GM23248 (cell line): ENCODE data around the gene NDUFA5. TPM values are rescaled to one million over a fixed set of nuclear protein-coding genes. Genes with fewer than 3 reads are reported as not detected.

Experiments used
- DNase-seq: peaks from one replicate; pipeline ENCODE4 v3.0.0-alpha.2; 2015
- H2AFZ ChIP-seq: fragments of 200-600 bp; sonication (generic); 2 replicates; pipeline ENCODE4 v1.6.1; 2016; ENCODE audit warnings: antibody characterized with exemption
- H3F3A ChIP-seq: fragments of 200-600 bp; sonication (generic); 2 replicates; pipeline ENCODE4 v1.6.1; 2016; ENCODE audit warnings: mild to moderate bottlenecking, antibody characterized with exemption, mixed run types; ENCODE audit not compliant: insufficient read depth
- H3K27ac ChIP-seq: fragments of 200-600 bp; sonication (generic); 2 replicates; pipeline ENCODE4 v1.5.1; 2016; ENCODE audit warnings: mild to moderate bottlenecking
- H3K27me3 ChIP-seq: fragments of 200-600 bp; sonication (generic); replicated peaks from 2 replicates; pipeline ENCODE4 v1.6.1; 2016; ENCODE audit warnings: mild to moderate bottlenecking; ENCODE audit not compliant: insufficient read depth
- H3K36me3 ChIP-seq: fragments of 200-600 bp; sonication (generic); 2 replicates; pipeline ENCODE4 v1.6.1; 2016; ENCODE audit warnings: low read depth, mild to moderate bottlenecking
- H3K4me1 ChIP-seq: fragments of 200-600 bp; sonication (generic); 2 replicates; pipeline ENCODE4 v1.6.1; 2016; ENCODE audit warnings: mild to moderate bottlenecking; ENCODE audit not compliant: insufficient read depth
- H3K4me2 ChIP-seq: fragments of 200-600 bp; sonication (generic); one replicate; pipeline ENCODE4 v1.6.1; 2016; ENCODE audit warnings: mild to moderate bottlenecking; ENCODE audit not compliant: unreplicated experiment
- H3K4me3 ChIP-seq: fragments of 200-600 bp; sonication (generic); 2 replicates; pipeline ENCODE4 v1.5.1; 2016; ENCODE audit warnings: mild to moderate bottlenecking
- H3K79me2 ChIP-seq: fragments of 200-600 bp; sonication (generic); 2 replicates; pipeline ENCODE4 v1.6.1; 2016; ENCODE audit warnings: mild to moderate bottlenecking; ENCODE audit not compliant: insufficient read depth
- H3K9ac ChIP-seq: fragments of 200-600 bp; sonication (generic); 2 replicates; pipeline ENCODE4 v1.6.1; 2016; ENCODE audit warnings: mild to moderate bottlenecking
- H3K9me2 ChIP-seq: fragments of 200-600 bp; sonication (generic); 2 replicates; pipeline ENCODE4 v1.6.1; 2016; ENCODE audit warnings: mixed run types, mild to moderate bottlenecking, moderate library complexity; ENCODE audit not compliant: insufficient read depth
- H3K9me3 ChIP-seq: fragments of 200-600 bp; sonication (generic); one replicate; pipeline ENCODE4 v1.6.1; 2017; ENCODE audit warnings: low read depth
- H4K20me1 ChIP-seq: fragments of 200-600 bp; sonication (generic); 2 replicates; pipeline ENCODE4 v1.6.0; 2016; ENCODE audit not compliant: insufficient read depth
- EZH2 ChIP-seq: fragments of 200-600 bp; sonication (generic); IDR thresholded peaks from 2 replicates; pipeline ENCODE4 v1.6.1; 2018; ENCODE audit warnings: antibody characterized with exemption, mild to moderate bottlenecking; ENCODE audit not compliant: insufficient read depth, poor library complexity, severe bottlenecking
- EZH2phosphoT487 ChIP-seq: fragments of 200-600 bp; sonication (generic); IDR thresholded peaks from 2 replicates; pipeline ENCODE4 v1.6.1; 2018; ENCODE audit warnings: antibody characterized with exemption, moderate library complexity, mild to moderate bottlenecking, low read depth; ENCODE audit not compliant: insufficient read depth
- WGBS, 2 experiments: methylation state at CpG; one replicate each; pipeline ENCODE4 v1.1.6; 2015 to 2017; ENCODE audit warnings: low lambda C conversion rate in 2 of 2, low coverage in 1 of 2; ENCODE audit errors: missing lambda C conversion rate in 2 of 2; 5-methylcytosine and 5-hydroxymethylcytosine counted together
- in situ Hi-C: fragments of 300-500 bp; cut with MboI; formaldehyde crosslinking; loops from 2 replicates; pipeline ENCODE4 v1.15.0; 2020
- polyA plus RNA-seq: library from polyadenylated mRNA; unstranded; fragments of >200 nt; fragmentation: Nextera tagmentation; extraction: Ambion mirVana; gene quantifications from 2 replicates; pipeline ENCODE4 v1.2.1, GENCODE V29; 2016
- total RNA-seq: library from RNA; depleted of rRNA; stranded (reverse); fragments of >200 nt; shearing (Covaris generic); gene quantifications from 2 replicates; pipeline ENCODE4 v1.2.3, GENCODE V29; 2014

Gene NDUFA5
- total and polyA plus RNA-seq, 2 experiments from 2014 or later: 52.4 to 110 TPM

DNA sequence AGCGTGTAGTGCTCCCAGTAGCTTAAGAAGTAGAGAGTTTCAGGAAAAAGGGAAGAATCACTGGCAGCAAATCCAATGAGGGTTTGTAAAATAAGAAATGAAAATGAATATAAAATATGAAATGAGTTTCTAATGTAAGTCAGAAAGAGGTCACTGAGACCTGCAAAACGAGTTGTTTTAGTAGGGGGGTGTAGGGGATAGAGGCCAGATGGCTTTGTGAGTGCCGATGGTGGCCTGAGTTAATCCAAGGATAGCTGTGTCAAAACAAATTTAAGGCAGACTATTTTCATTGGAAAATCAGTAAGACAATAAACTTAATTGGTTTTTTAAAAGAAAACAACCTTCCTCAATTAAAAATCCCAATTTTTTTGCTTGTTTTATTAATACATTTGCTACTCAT, 43.3 kb upstream of the NDUFA5 start:
- Histone ChIP-seq H3K4me2 (no peak overlapping the region), H3K9ac (no peak overlapping the region), H3K27ac (no peak overlapping the region), H3K9me3 (no peaks in the 10 kb centered on the region), H3K27me3 (no peaks in the 10 kb centered on the region; the same call in 1 of the 2 replicates), H3K9me2 (no peaks in the 10 kb centered on the region), H3K4me1 (no peaks in the 10 kb centered on the region), H2AFZ (no peak overlapping the region), H3K4me3 (no peak overlapping the region), H3F3A (no peaks in the 10 kb centered on the region), H3K79me2 (no peaks in the 10 kb centered on the region), H3K36me3 (no peaks in the 10 kb centered on the region), H4K20me1 (no peaks in the 10 kb centered on the region)
- no peak for DNase-seq
- in situ Hi-C loops: no loop called here
- 28 to 41% methylated on average over 3 of the region's 3 CpGs for whole genome bisulfite sequencing, 2 experiments
- TF ChIP-seq EZH2: no peak
- no peak for TF ChIP-seq EZH2phosphoT487

GRCh38 chr7:123599766-123600165, 42.1 kb upstream of the NDUFA5 start:
- no peak for DNase-seq
- Histone ChIP-seq H3K9ac (no peak overlapping the region), H3K79me2 (no peaks in the 10 kb centered on the region), H3K36me3 (no peaks in the 10 kb centered on the region), H4K20me1 (no peaks in the 10 kb centered on the region), H3K9me3 (no peaks in the 10 kb centered on the region), H3K4me1 (no peaks in the 10 kb centered on the region), H2AFZ (no peak overlapping the region), H3F3A (no peaks in the 10 kb centered on the region), H3K4me3 (no peak overlapping the region), H3K9me2 (no peaks in the 10 kb centered on the region), H3K27me3 (no peaks in the 10 kb centered on the region; the same call in 1 of the 2 replicates), H3K4me2 (no peak overlapping the region), H3K27ac (no peak overlapping the region)
- TF ChIP-seq EZH2phosphoT487: no peak
- no peak for TF ChIP-seq EZH2
- WGBS, 2 experiments: 49 to 50% methylated on average over 2 of the region's 2 CpGs
- in situ Hi-C loops: no loop called here

GRCh38 chr7:123598657-123599056, 41.0 kb upstream of the NDUFA5 start:
- no peak overlapping the region for H3K4me3 ChIP-seq
- no peak for DNase-seq
- no peak for TF ChIP-seq EZH2phosphoT487
- no peak for TF ChIP-seq EZH2
- no peaks in the 10 kb centered on the region for H3K36me3 ChIP-seq
- in situ Hi-C loops: no loop called here
- H4K20me1 ChIP-seq: no peaks in the 10 kb centered on the region
- H3K79me2 ChIP-seq: no peaks in the 10 kb centered on the region
- no peaks in the 10 kb centered on the region for H3K9me3 ChIP-seq
- H3K9me2 ChIP-seq: no peaks in the 10 kb centered on the region
- WGBS, 2 experiments: 39 to 48% methylated on average over 3 of the region's 3 CpGs
- H3K9ac ChIP-seq: no peak overlapping the region
- no peaks in the 10 kb centered on the region; the same call in 1 of the 2 replicates for H3K27me3 ChIP-seq
- H2AFZ ChIP-seq: no peak overlapping the region
- H3K4me2 ChIP-seq: no peak overlapping the region
- no peaks in the 10 kb centered on the region for H3F3A ChIP-seq
- no peaks in the 10 kb centered on the region for H3K4me1 ChIP-seq
- no peak overlapping the region for H3K27ac ChIP-seq

DNA sequence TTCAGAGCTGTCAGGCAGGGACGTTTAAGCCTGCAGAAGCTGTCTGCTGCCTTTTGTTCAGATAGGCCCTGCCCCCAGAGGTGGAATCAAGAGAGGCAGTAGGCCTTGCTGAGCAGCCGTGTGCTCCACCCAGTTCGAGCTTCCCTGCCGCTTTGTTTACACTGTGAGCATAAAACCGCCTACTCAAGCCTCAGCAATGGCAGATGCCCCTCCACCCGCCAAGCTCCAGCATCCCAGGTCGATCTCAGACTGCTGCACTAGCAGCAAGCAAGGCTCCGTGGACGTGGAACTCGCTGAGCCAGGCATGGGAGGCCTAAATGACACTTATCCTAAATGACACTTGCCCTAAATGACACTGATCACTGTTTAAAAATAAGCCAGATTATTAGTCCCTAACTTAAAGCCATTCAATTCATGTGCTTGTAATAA, 37.2 kb upstream of the NDUFA5 start:
- Histone ChIP-seq H3K27ac (no peak overlapping the region), H3F3A (no peaks in the 10 kb centered on the region), H2AFZ (peak overlapping the region; percentile 58; the same call in 1 of the 2 replicates), H3K27me3 (no peaks in the 10 kb centered on the region), H4K20me1 (no peaks in the 10 kb centered on the region), H3K79me2 (no peaks in the 10 kb centered on the region), H3K4me1 (no peaks in the 10 kb centered on the region), H3K9ac (no peak overlapping the region), H3K4me3 (no peak overlapping the region), H3K9me2 (no peaks in the 10 kb centered on the region), H3K9me3 (no peaks in the 10 kb centered on the region), H3K36me3 (no peaks in the 10 kb centered on the region), H3K4me2 (no peak overlapping the region)
- peak; percentile 15 for DNase-seq
- TF ChIP-seq EZH2phosphoT487: no peak
- TF ChIP-seq EZH2: no peak
- in situ Hi-C loops: no loop called here
- WGBS, 2 experiments: 17 to 20% methylated on average over 10 of the region's 10 CpGs

DNA sequence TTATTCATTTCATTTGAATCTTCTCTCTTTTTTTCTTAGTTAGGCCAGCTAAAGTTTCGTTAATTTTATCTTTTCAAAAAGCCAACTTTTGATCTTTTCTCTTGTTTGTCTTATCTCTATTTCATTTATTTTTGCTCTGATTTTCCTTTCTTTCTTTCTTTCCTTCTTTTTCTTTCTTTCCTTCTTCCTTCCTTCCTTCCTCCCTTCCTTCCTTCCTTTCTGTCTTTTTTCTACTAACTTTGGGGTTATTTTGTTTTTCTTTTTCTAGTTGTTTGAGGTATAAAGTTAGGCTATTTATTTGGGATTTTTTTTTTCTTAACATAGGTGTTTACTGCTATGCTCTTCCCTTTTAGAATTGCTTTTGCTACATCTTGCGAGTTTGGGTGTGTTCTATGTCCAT, 30.8 kb upstream of the NDUFA5 start:
- H3K9me3 ChIP-seq: no peaks in the 10 kb centered on the region
- no peaks in the 10 kb centered on the region for H3K79me2 ChIP-seq
- no peaks in the 10 kb centered on the region for H3F3A ChIP-seq
- TF ChIP-seq EZH2 (no peak), EZH2phosphoT487 (no peak)
- WGBS, 2 experiments: 27 to 32% methylated on average over 2 of the region's 2 CpGs
- H2AFZ ChIP-seq: no peak overlapping the region
- in situ Hi-C loops: no loop called here
- no peak overlapping the region for H3K27ac ChIP-seq
- H3K36me3 ChIP-seq: no peaks in the 10 kb centered on the region
- H3K4me1 ChIP-seq: no peaks in the 10 kb centered on the region
- no peaks in the 10 kb centered on the region for H4K20me1 ChIP-seq
- DNase-seq: no peak
- H3K4me2 ChIP-seq: no peak overlapping the region
- no peak overlapping the region for H3K9ac ChIP-seq
- no peaks in the 10 kb centered on the region for H3K9me2 ChIP-seq
- H3K27me3 ChIP-seq: 0 out of 2 replicates have a peak, but pooled peaks cover 6% of the 10 kb centered on the region
- H3K4me3 ChIP-seq: no peak overlapping the region
